NCI-H2081 treated with DMSO at 0.1 percent for 48 hours (cell line): ENCODE data around the gene COQ4.
A peak's percentile ranks its signal among the peaks of the same experiment; 100 is the strongest.

ENCODE experiments used
- DNase-seq: peaks from one replicate; lab custom pipeline; 2025; lab: John Stamatoyannopoulos, UW

COQ4 gene

GRCh38 chr9:128340691-128341434 is 18.2 kb downstream of the COQ4 start:
- DNase-seq, result no peak

- no peak for DNase-seq
Observed at GRCh38 chr9:128341435-128341849, 18.8 kb downstream of the COQ4 start.

GRCh38 chr9:128342971-128343680 is 20.5 kb downstream of the COQ4 start:
- DNase-seq, result no peak

- no peak for DNase-seq
Observed at GRCh38 chr9:128343855-128344254, 21.2 kb downstream of the COQ4 start.

GRCh38 chr9:128344931-128345605 is 22.4 kb downstream of the COQ4 start:
- no peak for DNase-seq

GRCh38 chr9:128349125-128349524 is 26.5 kb downstream of the COQ4 start:
- DNase-seq, result no peak

- no peak for DNase-seq
Observed at GRCh38 chr9:128349772-128350171, 27.1 kb downstream of the COQ4 start.

- no peak for DNase-seq
Observed at GRCh38 chr9:128355451-128355850, 32.8 kb downstream of the COQ4 start.

- no peak for DNase-seq
Observed at GRCh38 chr9:128358090-128358489, 35.5 kb downstream of the COQ4 start.

- no peak for DNase-seq
Observed at GRCh38 chr9:128358861-128359260, 36.2 kb downstream of the COQ4 start.

GRCh38 chr9:128360826-128361225 is 38.2 kb downstream of the COQ4 start:
- no peak for DNase-seq

- no peak for DNase-seq
Observed at GRCh38 chr9:128361296-128361985, 38.8 kb downstream of the COQ4 start.

- DNase-seq, result peak; percentile 25
Observed at GRCh38 chr9:128361986-128362646, 39.5 kb downstream of the COQ4 start.

- no peak for DNase-seq
Observed at GRCh38 chr9:128362774-128363173, 40.1 kb downstream of the COQ4 start.

GRCh38 chr9:128365525-128365924 is 42.9 kb downstream of the COQ4 start:
- DNase-seq, result no peak

GRCh38 chr9:128369024-128369706 is 46.5 kb downstream of the COQ4 start:
- DNase-seq, result no peak

GRCh38 chr9:128370367-128370751 is 47.7 kb downstream of the COQ4 start:
- DNase-seq, result no peak

GRCh38 chr9:128370752-128371629 is 48.4 kb downstream of the COQ4 start, which contains the start of gene URM1:
TSS of gene URM1 (plus strand) at chr9:128371374. CDS start at chr9:128371381, 7 bp downstream.
- peak; percentile 65 for DNase-seq

GRCh38 chr9:128371630-128372117 is 49.0 kb downstream of the COQ4 start:
- no peak for DNase-seq

- DNase-seq, result no peak
Observed at GRCh38 chr9:128372188-128372641, 49.6 kb downstream of the COQ4 start.
